HUES48 (cell line): Measurements from ENCODE around the gene SRP54.

Experiments
- H3K27ac ChIP-seq: one replicate; pipeline ENCODE4 v1.7.0; 2013; ENCODE audit warnings: low read depth, low read length, inconsistent platforms
- H3K27me3 ChIP-seq: 2 replicates; pipeline ENCODE4 v1.6.1; 2013; ENCODE audit warnings: mild to moderate bottlenecking, low read length; ENCODE audit not compliant: control insufficient read depth, insufficient read depth
- H3K36me3 ChIP-seq: 2 replicates; pipeline ENCODE4 v1.6.1; 2013; ENCODE audit warnings: low read length; ENCODE audit not compliant: control insufficient read depth, insufficient read depth
- H3K4me1 ChIP-seq: 2 replicates; pipeline ENCODE4 v1.6.1; 2013; ENCODE audit warnings: mild to moderate bottlenecking, low read length; ENCODE audit not compliant: control insufficient read depth, insufficient read depth
- H3K4me3 ChIP-seq: 2 replicates; pipeline ENCODE4 v1.5.1; 2013; ENCODE audit warnings: mild to moderate bottlenecking, low read depth, low read length
- H3K9ac ChIP-seq: 2 replicates; pipeline ENCODE4 v1.6.1; 2013; ENCODE audit warnings: mild to moderate bottlenecking, low read depth, low read length, moderate library complexity
- H3K9me3 ChIP-seq: 2 replicates; pipeline ENCODE4 v1.6.1; 2013; ENCODE audit warnings: low read length; ENCODE audit not compliant: control insufficient read depth, insufficient read depth

SRP54 gene

GRCh38 chr14:34982421-34983147 lies at the start of gene SRP54:
TSS of gene SRP54 (plus strand) at chr14:34982992. CDS start at chr14:34996710, 13,718 bp downstream.
- H3K27me3 ChIP-seq = peaks cover 12% of the 10 kb centered on the region
- H3K9me3 ChIP-seq = no peaks in the 10 kb centered on the region
- peak within 1 kb of the TSS; percentile 71 for H3K4me3 ChIP-seq
- peak within 1 kb of the TSS; percentile 100 for H3K27ac ChIP-seq
- H3K9ac ChIP-seq = peak within 1 kb of the TSS; percentile 84
- no peaks in the 10 kb centered on the region for H3K36me3 ChIP-seq
- H3K4me1 ChIP-seq = peaks cover 9% of the 10 kb centered on the region

DNA sequence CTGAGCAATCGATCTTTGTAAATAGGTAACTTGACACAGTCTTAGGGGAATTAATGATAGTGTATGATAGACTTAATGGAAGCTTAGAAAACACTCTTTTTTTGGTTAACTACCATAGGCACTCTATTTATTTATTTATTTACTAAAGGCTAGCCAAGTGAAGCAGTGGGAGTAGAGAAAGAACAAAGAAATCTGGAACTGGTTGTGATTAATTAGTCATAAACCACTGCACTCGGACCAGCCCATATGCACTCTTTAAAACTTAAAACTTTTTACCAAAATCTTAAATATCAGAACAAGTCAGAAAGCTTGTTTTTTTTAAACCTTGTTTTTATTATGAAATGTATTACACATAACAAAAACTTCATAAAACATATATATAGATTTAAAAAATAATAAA lies 49.5 kb upstream of the SRP54 start:
- no peak overlapping the region for H3K4me3 ChIP-seq
- H3K27me3 ChIP-seq = no peaks in the 10 kb centered on the region

DNA sequence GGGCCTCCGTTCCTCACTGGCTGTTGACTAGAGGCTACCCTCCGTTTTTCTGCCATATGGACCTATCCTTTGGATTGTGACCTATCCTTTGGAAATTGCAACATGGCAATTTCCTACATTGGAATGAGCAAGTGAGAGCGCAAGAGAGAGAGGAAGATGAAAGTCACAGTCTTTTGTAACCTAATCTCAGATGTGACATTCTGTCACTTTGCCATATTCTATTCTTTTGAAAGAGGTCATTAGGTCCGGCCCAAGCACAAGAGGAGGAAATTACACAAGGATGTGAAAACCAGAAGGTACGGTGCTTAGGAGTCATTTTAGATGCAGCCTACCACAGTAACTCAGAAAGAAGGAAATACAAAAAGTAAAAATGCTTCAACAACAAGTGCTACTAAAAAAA lies 47.3 kb upstream of the SRP54 start:
- no peak overlapping the region for H3K9ac ChIP-seq
- H3K36me3 ChIP-seq = no peaks in the 10 kb centered on the region
- H3K4me3 ChIP-seq = no peak overlapping the region
- H3K4me1 ChIP-seq = no peaks in the 10 kb centered on the region
- no peaks in the 10 kb centered on the region for H3K27me3 ChIP-seq
- H3K27ac ChIP-seq = no peak overlapping the region
- no peaks in the 10 kb centered on the region for H3K9me3 ChIP-seq

More for the DNA sequence above, 49.5 kb upstream of the SRP54 start:
- H3K27ac ChIP-seq = no peak overlapping the region
- H3K36me3 ChIP-seq = no peaks in the 10 kb centered on the region
- no peaks in the 10 kb centered on the region for H3K9me3 ChIP-seq
- H3K9ac ChIP-seq = no peak overlapping the region
- no peaks in the 10 kb centered on the region for H3K4me1 ChIP-seq

DNA sequence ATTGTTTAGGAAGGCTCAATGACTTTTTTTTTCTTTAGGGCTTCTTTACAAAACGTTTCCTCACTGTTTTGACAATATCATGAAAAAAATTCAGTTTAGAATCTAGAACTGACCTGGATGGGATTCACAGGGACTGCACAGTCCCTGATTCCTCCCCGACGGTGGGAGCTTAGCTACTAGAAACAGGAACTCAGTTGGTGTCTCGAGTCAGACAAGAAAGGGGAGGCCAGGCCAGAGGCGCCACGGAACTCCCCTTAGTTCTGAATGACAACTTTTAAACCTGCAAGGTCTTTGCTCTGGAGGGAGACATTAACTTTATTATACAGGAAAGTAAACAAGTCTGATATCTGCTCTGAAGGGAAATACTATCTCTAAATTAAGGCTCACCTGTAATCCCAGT lies 45.4 kb upstream of the SRP54 start:
- no peak overlapping the region for H3K9ac ChIP-seq
- H3K36me3 ChIP-seq = no peaks in the 10 kb centered on the region
- H3K27me3 ChIP-seq = no peaks in the 10 kb centered on the region
- no peak overlapping the region for H3K27ac ChIP-seq
- H3K9me3 ChIP-seq = no peaks in the 10 kb centered on the region
- H3K4me3 ChIP-seq = no peak overlapping the region
- H3K4me1 ChIP-seq = no peaks in the 10 kb centered on the region

- no peak overlapping the region for H3K9ac ChIP-seq
- H3K4me3 ChIP-seq = no peak overlapping the region
- H3K36me3 ChIP-seq = no peaks in the 10 kb centered on the region
- H3K27ac ChIP-seq = no peak overlapping the region
- H3K27me3 ChIP-seq = no peaks in the 10 kb centered on the region
- no peaks in the 10 kb centered on the region for H3K4me1 ChIP-seq
- no peaks in the 10 kb centered on the region for H3K9me3 ChIP-seq
These were observed 44.9 kb upstream of the SRP54 start for GRCh38 chr14:34937876-34938275.

- Histone ChIP-seq H3K4me3 (no peak overlapping the region), H3K9ac (no peak overlapping the region), H3K36me3 (no peaks in the 10 kb centered on the region), H3K4me1 (no peaks in the 10 kb centered on the region), H3K9me3 (no peaks in the 10 kb centered on the region), H3K27ac (no peak overlapping the region), H3K27me3 (no peaks in the 10 kb centered on the region)
These were observed 39.3 kb upstream of the SRP54 start for GRCh38 chr14:34943506-34943905.

GRCh38 chr14:34944744-34945143 lies 38.0 kb upstream of the SRP54 start:
- H3K27ac ChIP-seq = no peak overlapping the region
- no peaks in the 10 kb centered on the region for H3K27me3 ChIP-seq
- no peak overlapping the region for H3K4me3 ChIP-seq
- H3K9ac ChIP-seq = no peak overlapping the region
- H3K9me3 ChIP-seq = no peaks in the 10 kb centered on the region
- H3K36me3 ChIP-seq = no peaks in the 10 kb centered on the region
- no peaks in the 10 kb centered on the region for H3K4me1 ChIP-seq

- no peak overlapping the region for H3K9ac ChIP-seq
- no peaks in the 10 kb centered on the region for H3K36me3 ChIP-seq
- no peaks in the 10 kb centered on the region for H3K27me3 ChIP-seq
- H3K27ac ChIP-seq = no peak overlapping the region
- no peaks in the 10 kb centered on the region for H3K4me1 ChIP-seq
- no peaks in the 10 kb centered on the region for H3K9me3 ChIP-seq
- H3K4me3 ChIP-seq = no peak overlapping the region
These were observed 36.1 kb upstream of the SRP54 start for GRCh38 chr14:34946699-34947098.

GRCh38 chr14:34951286-34951685 lies 31.5 kb upstream of the SRP54 start:
- Histone ChIP-seq H3K27me3 (no peaks in the 10 kb centered on the region), H3K36me3 (peaks cover 6% of the 10 kb centered on the region; the same call in 1 of the 2 replicates)

GRCh38 chr14:34956931-34957330 lies 25.9 kb upstream of the SRP54 start:
- H3K4me3 ChIP-seq = no peak overlapping the region
- H3K9me3 ChIP-seq = no peaks in the 10 kb centered on the region
- H3K36me3 ChIP-seq = peaks cover 9% of the 10 kb centered on the region; the same call in 1 of the 2 replicates
- no peaks in the 10 kb centered on the region for H3K27me3 ChIP-seq
- H3K4me1 ChIP-seq = no peaks in the 10 kb centered on the region
- H3K9ac ChIP-seq = no peak overlapping the region
- H3K27ac ChIP-seq = no peak overlapping the region

More at GRCh38 chr14:34951286-34951685, 31.5 kb upstream of the SRP54 start:
- Histone ChIP-seq H3K9me3 (no peaks in the 10 kb centered on the region), H3K27ac (no peak overlapping the region), H3K4me1 (no peaks in the 10 kb centered on the region), H3K9ac (no peak overlapping the region), H3K4me3 (no peak overlapping the region)

DNA sequence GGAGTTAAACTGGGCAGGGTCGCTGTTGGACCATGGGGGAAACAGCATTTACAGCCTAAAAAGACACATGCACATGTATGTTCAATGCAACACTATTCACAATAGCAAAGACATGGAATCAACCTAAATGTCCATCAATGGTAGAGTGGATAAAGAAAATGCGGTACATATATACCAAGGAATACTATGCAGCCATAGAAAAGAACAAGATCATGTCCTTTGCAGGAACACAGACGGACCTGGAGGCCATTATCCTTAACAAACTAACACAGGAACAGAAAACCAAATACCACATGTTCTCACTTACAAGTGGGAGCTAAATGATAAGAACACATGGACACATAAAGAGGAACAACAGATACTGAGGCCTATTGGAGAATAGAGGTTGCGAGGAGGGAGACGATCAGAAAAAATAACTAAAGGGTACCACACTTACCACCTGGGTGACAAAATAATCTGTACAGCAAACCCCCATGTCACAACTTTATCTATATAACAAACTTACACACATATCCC lies 25.0 kb upstream of the SRP54 start:
- Histone ChIP-seq H3K9ac (no peak overlapping the region), H3K27ac (no peak overlapping the region), H3K4me3 (no peak overlapping the region), H3K9me3 (no peaks in the 10 kb centered on the region), H3K4me1 (no peaks in the 10 kb centered on the region), H3K36me3 (peaks cover 9% of the 10 kb centered on the region; the same call in 1 of the 2 replicates), H3K27me3 (no peaks in the 10 kb centered on the region)
